Measurements from ENCODE around the gene FAM210B. TPM values are rescaled to one million over a fixed set of nuclear protein-coding genes. Genes with fewer than 3 reads are reported as not detected.

FAM210B gene
- 25.6 and 26.6 TPM in 2 replicates for total RNA-seq

GRCh38 chr20:56358600-56359211, at the start of gene FAM210B:
Gene FAM210B (plus strand): TSS chr20:56358974. CDS start chr20:56359006, 32 bp downstream.

GRCh38 chr20:56392132-56392880, 33.5 kb downstream of the FAM210B start, which contains the start of the genes AURKA and CSTF1:
Gene AURKA (minus strand): TSS chr20:56392215. CDS start chr20:56388197, 4,018 bp downstream.
Gene CSTF1 (plus strand): TSS chr20:56392645. CDS start chr20:56395553, 2,908 bp downstream.

GRCh38 chr20:56411759-56412472, 53.1 kb downstream of the FAM210B start, which contains the start of gene CASS4:
Gene CASS4 (plus strand): TSS chr20:56412260. CDS start chr20:56412459, 199 bp downstream.

Other genes with a start within 250 kb of the FAM210B start
- not detected in 2 replicates for gene MC3R, start 110.2 kb upstream of the FAM210B start, total RNA-seq
- 81.8 and 83.7 TPM in 2 replicates for gene AURKA, start 33.2 kb downstream of the FAM210B start, total RNA-seq
- gene CSTF1, start 33.7 kb downstream of the FAM210B start, total RNA-seq: 34.0 and 44.2 TPM in 2 replicates
- 2.2 and 2.4 TPM in 2 replicates for gene CASS4, start 53.3 kb downstream of the FAM210B start, total RNA-seq
- gene RTF2, start 109.7 kb downstream of the FAM210B start, total RNA-seq: 63.7 and 64.1 TPM in 2 replicates
- not detected in 2 replicates for gene FAM209A, start 165.8 kb downstream of the FAM210B start, total RNA-seq
- not detected in 2 replicates for gene FAM209B, start 174.3 kb downstream of the FAM210B start, total RNA-seq